Hepatocyte (in vitro differentiated cells): Measurements from ENCODE around the gene ARVCF. TPM values are rescaled to one million over a fixed set of nuclear protein-coding genes. Genes with fewer than 3 reads are reported as not detected.

Experiments
- DNase-seq: peaks from one replicate; pipeline ENCODE4 v3.0.0-alpha.2; 2016; ENCODE audit warnings: low spot score
- H2AFZ ChIP-seq: fragments of 200-600 bp; sonication (generic); 2 replicates; pipeline ENCODE4 v1.6.0; 2016; ENCODE audit warnings: antibody characterized with exemption, mild to moderate bottlenecking
- H3K27ac ChIP-seq: fragments of 200-600 bp; sonication (generic); 2 replicates; pipeline ENCODE4 v1.5.1; 2016; ENCODE audit warnings: mild to moderate bottlenecking
- H3K27me3 ChIP-seq: fragments of 200-600 bp; sonication (generic); 2 replicates; pipeline ENCODE4 v1.6.1; 2016
- H3K36me3 ChIP-seq: fragments of 200-600 bp; sonication (generic); replicated peaks from 2 replicates; pipeline ENCODE4 v1.5.1; 2016; ENCODE audit warnings: low read depth; ENCODE audit not compliant: insufficient read depth
- H3K4me1 ChIP-seq: fragments of 200-600 bp; sonication (generic); 2 replicates; pipeline ENCODE4 v1.5.1; 2016; ENCODE audit warnings: mild to moderate bottlenecking, moderate library complexity; ENCODE audit not compliant: insufficient read depth
- H3K4me2 ChIP-seq: fragments of 200-600 bp; sonication (generic); 2 replicates; pipeline ENCODE4 v1.6.0; 2016
- H3K4me3 ChIP-seq: fragments of 200-600 bp; sonication (generic); 2 replicates; pipeline ENCODE4 v1.5.1; 2016; ENCODE audit warnings: mild to moderate bottlenecking
- H3K79me2 ChIP-seq: fragments of 200-600 bp; sonication (generic); 2 replicates; pipeline ENCODE4 v1.6.0; 2017; ENCODE audit warnings: mild to moderate bottlenecking
- H3K9me2 ChIP-seq: fragments of 200-600 bp; sonication (generic); replicated peaks from 2 replicates; pipeline ENCODE4 v1.6.0; 2017; ENCODE audit warnings: mild to moderate bottlenecking; ENCODE audit not compliant: insufficient read depth
- H3K9me3 ChIP-seq: fragments of 200-600 bp; sonication (generic); 2 replicates; pipeline ENCODE4 v1.5.1; 2016; ENCODE audit warnings: low read depth, mild to moderate bottlenecking
- H4K20me1 ChIP-seq: fragments of 200-600 bp; sonication (generic); 2 replicates; pipeline ENCODE4 v1.6.0; 2016; ENCODE audit warnings: mild to moderate bottlenecking; ENCODE audit not compliant: insufficient read depth, poor library complexity, severe bottlenecking
- CTCF ChIP-seq: fragments of 200-600 bp; sonication (generic); IDR thresholded peaks from 2 replicates; pipeline ENCODE4 v1.5.1; 2016; ENCODE audit warnings: antibody characterized with exemption, mild to moderate bottlenecking; ENCODE audit not compliant: poor library complexity
- EZH2 ChIP-seq: fragments of 200-600 bp; sonication (generic); IDR thresholded peaks from 2 replicates; pipeline ENCODE4 v1.6.1; 2016; ENCODE audit warnings: antibody characterized with exemption, mild to moderate bottlenecking, borderline replicate concordance
- EZH2phosphoT487 ChIP-seq: fragments of 200-600 bp; sonication (generic); IDR thresholded peaks from one replicate; pipeline ENCODE4 v1.6.1; 2018; ENCODE audit warnings: antibody characterized with exemption, mild to moderate bottlenecking, low read depth, moderate library complexity; ENCODE audit not compliant: unreplicated experiment, severe bottlenecking
- WGBS: methylation state at CpG from one replicate; pipeline ENCODE4 v1.1.6; 2016; ENCODE audit warnings: low lambda C conversion rate; ENCODE audit errors: missing lambda C conversion rate; 5-methylcytosine and 5-hydroxymethylcytosine counted together
- polyA plus RNA-seq: library from polyadenylated mRNA; unstranded; fragments of >200 nt; fragmentation: Nextera tagmentation; extraction: Ambion mirVana; gene quantifications from 2 replicates; pipeline ENCODE4 v1.2.1, GENCODE V29; 2016
- total RNA-seq: library from RNA; depleted of rRNA; stranded (reverse); fragments of >200 nt; gene quantifications from 2 replicates; pipeline ENCODE4 v1.2.3, GENCODE V29; 2014

Gene ARVCF
- total and polyA plus RNA-seq, 2 experiments from 2014 or later: 23.8 to 32.5 TPM

- Histone ChIP-seq H3K27me3 (no peaks in the 10 kb centered on the region), H3K9me3 (no peaks in the 10 kb centered on the region), H2AFZ (no peak overlapping the region), H3K4me2 (no peak overlapping the region), H3K27ac (no peak overlapping the region), H3K79me2 (no peaks in the 10 kb centered on the region), H3K4me1 (no peaks in the 10 kb centered on the region), H3K4me3 (no peak overlapping the region), H4K20me1 (no peaks in the 10 kb centered on the region), H3K36me3 (no peaks in the 10 kb centered on the region), H3K9me2 (no peaks in the 10 kb centered on the region)
- 97% methylated on average over 33 of the region's 50 CpGs for WGBS
- TF ChIP-seq CTCF (no peak), EZH2 (no peak), EZH2phosphoT487 (no peak)
- DNase-seq: no peak
Measured at GRCh38 chr22:19972652-19973550, 43.7 kb downstream of the ARVCF start.

GRCh38 chr22:19972251-19972650 is 44.4 kb downstream of the ARVCF start:
- TF ChIP-seq CTCF (no peak), EZH2 (no peak), EZH2phosphoT487 (no peak)
- no peak overlapping the region for H3K4me2 ChIP-seq
- 99% methylated on average over 9 of the region's 9 CpGs for WGBS
- H3K4me1 ChIP-seq: no peaks in the 10 kb centered on the region
- DNase-seq: no peak
- no peaks in the 10 kb centered on the region for H3K9me2 ChIP-seq
- H4K20me1 ChIP-seq: no peaks in the 10 kb centered on the region
- no peak overlapping the region for H3K4me3 ChIP-seq
- no peaks in the 10 kb centered on the region for H3K36me3 ChIP-seq
- H3K79me2 ChIP-seq: no peaks in the 10 kb centered on the region
- no peaks in the 10 kb centered on the region for H3K27me3 ChIP-seq
- H3K9me3 ChIP-seq: no peaks in the 10 kb centered on the region
- H2AFZ ChIP-seq: no peak overlapping the region
- no peak overlapping the region for H3K27ac ChIP-seq

- DNase-seq: no peak
Measured at GRCh38 chr22:19971276-19972124, 45.1 kb downstream of the ARVCF start.

More at GRCh38 chr22:19971276-19972124, 45.1 kb downstream of the ARVCF start:
- Histone ChIP-seq H3K9me2 (no peaks in the 10 kb centered on the region), H3K79me2 (no peaks in the 10 kb centered on the region), H2AFZ (no peak overlapping the region), H4K20me1 (no peaks in the 10 kb centered on the region), H3K4me3 (no peak overlapping the region), H3K36me3 (no peaks in the 10 kb centered on the region), H3K4me2 (no peak overlapping the region), H3K27ac (no peak overlapping the region), H3K27me3 (no peaks in the 10 kb centered on the region), H3K4me1 (no peaks in the 10 kb centered on the region), H3K9me3 (no peaks in the 10 kb centered on the region)
- 91% methylated on average over 28 of the region's 28 CpGs for WGBS
- TF ChIP-seq EZH2phosphoT487: no peak
- TF ChIP-seq EZH2: no peak
- TF ChIP-seq CTCF: no peak
